SK-N-SH treated with all-trans-retinoic acid at 6 μM for 48 hours (cell line): ENCODE data around the gene CST3.

ENCODE experiments used
- ATAC-seq: fragments of 200-7000 bp; cut with Tn5 transposase; 3 replicates; pipeline ENCODE4 v1.9.1; 2020; ENCODE audit warnings: mild to moderate bottlenecking, moderate library complexity
- ARNTL ChIP-seq: fragments of 450-650 bp; formaldehyde crosslinking; IDR thresholded peaks from 2 replicates; pipeline ENCODE4 v1.5.0; 2020; ENCODE audit warnings: low read depth, mild to moderate bottlenecking, moderate library complexity, borderline replicate concordance
- BACH2 ChIP-seq: fragments of 250-450 bp; sonication (Bioruptor Pico); IDR thresholded peaks from 2 replicates; pipeline ENCODE4 v1.9.0; 2021; ENCODE audit warnings: mild to moderate bottlenecking, borderline replicate concordance
- CSDC2 ChIP-seq: fragments of 250-450 bp; sonication (Bioruptor Pico); IDR thresholded peaks from 2 replicates; pipeline ENCODE4 v1.5.0; 2020; ENCODE audit warnings: mild to moderate bottlenecking, moderate library complexity
- GLIS3 ChIP-seq: fragments of 250-450 bp; sonication (Bioruptor Pico); IDR thresholded peaks from 2 replicates; pipeline ENCODE4 v1.5.0; 2020; ENCODE audit warnings: mild to moderate bottlenecking, moderate library complexity
- ISL1 ChIP-seq: fragments of 250-450 bp; sonication (Bioruptor Pico); IDR thresholded peaks from 2 replicates; pipeline ENCODE4 v2.1.2; 2022; ENCODE audit warnings: mild to moderate bottlenecking, moderate library complexity
- OSR1 ChIP-seq: fragments of 250-450 bp; sonication (Bioruptor Pico); IDR thresholded peaks from 2 replicates; pipeline ENCODE4 v1.8.0; 2022; ENCODE audit warnings: moderate library complexity, mild to moderate bottlenecking, inconsistent platforms
- PATZ1 ChIP-seq: fragments of 250-450 bp; sonication (Bioruptor Pico); IDR thresholded peaks from 2 replicates; pipeline ENCODE4 v1.8.0; 2020; ENCODE audit warnings: mild to moderate bottlenecking, moderate library complexity, borderline replicate concordance
- PPARA ChIP-seq: fragments of 250-450 bp; sonication (Bioruptor Pico); IDR thresholded peaks from 2 replicates; pipeline ENCODE4 v1.5.0; 2020; ENCODE audit warnings: mild to moderate bottlenecking, borderline replicate concordance
- RARB ChIP-seq: fragments of 250-450 bp; sonication (Bioruptor Pico); IDR thresholded peaks from 2 replicates; pipeline ENCODE4 v1.8.0; 2021; ENCODE audit warnings: mild to moderate bottlenecking, moderate library complexity
- SNAI2 ChIP-seq: fragments of 250-450 bp; sonication (Bioruptor Pico); IDR thresholded peaks from 2 replicates; pipeline ENCODE4 v1.5.0; 2020; ENCODE audit warnings: mild to moderate bottlenecking, moderate library complexity
- TCF4 ChIP-seq: fragments of 250-450 bp; sonication (Bioruptor Pico); IDR thresholded peaks from 2 replicates; pipeline ENCODE4 v1.8.0; 2021; ENCODE audit warnings: mild to moderate bottlenecking, moderate library complexity, borderline replicate concordance
- TOX ChIP-seq: fragments of 250-450 bp; sonication (Bioruptor Pico); IDR thresholded peaks from 2 replicates; pipeline ENCODE4 v1.8.0; 2021; ENCODE audit warnings: mild to moderate bottlenecking, moderate library complexity, borderline replicate concordance
- ZC3H10 ChIP-seq: fragments of 250-450 bp; sonication (Bioruptor Pico); IDR thresholded peaks from 2 replicates; pipeline ENCODE4 v1.5.1; 2021; ENCODE audit warnings: mild to moderate bottlenecking, moderate library complexity
- ZFP3 ChIP-seq: fragments of 250-450 bp; sonication (Bioruptor Pico); IDR thresholded peaks from 2 replicates; pipeline ENCODE4 v1.5.0; 2020; ENCODE audit warnings: mild to moderate bottlenecking, moderate library complexity
- ZFP30 ChIP-seq: fragments of 450-650 bp; formaldehyde crosslinking; IDR thresholded peaks from 2 replicates; pipeline ENCODE4 v1.5.0; 2022; ENCODE audit warnings: mild to moderate bottlenecking, moderate library complexity
- ZNF565 ChIP-seq: fragments of 450-650 bp; formaldehyde crosslinking; conservative IDR thresholded peaks from 2 replicates; pipeline ENCODE4 v1.5.0; 2020; ENCODE audit warnings: low read depth, mild to moderate bottlenecking, moderate library complexity
- ZNF70 ChIP-seq: fragments of 450-650 bp; formaldehyde crosslinking; IDR thresholded peaks from 2 replicates; pipeline ENCODE4 v1.5.0; 2020; ENCODE audit warnings: mild to moderate bottlenecking, moderate library complexity
- ZNF8 ChIP-seq: fragments of 450-650 bp; formaldehyde crosslinking; IDR thresholded peaks from 2 replicates; pipeline ENCODE4 v1.5.0; 2020; ENCODE audit warnings: mild to moderate bottlenecking, moderate library complexity
- TF ChIP-seq, protein P1 (sequence below): fragments of 250-450 bp; sonication (Bioruptor Pico); IDR thresholded peaks from 2 replicates; pipeline ENCODE4 v1.5.0; 2020; ENCODE audit warnings: mild to moderate bottlenecking, moderate library complexity
- TF ChIP-seq, protein P2 (sequence below): fragments of 250-450 bp; sonication (Bioruptor Pico); IDR thresholded peaks from 2 replicates; pipeline ENCODE4 v1.5.1; 2020; ENCODE audit warnings: low read depth, mild to moderate bottlenecking, moderate library complexity
- TF ChIP-seq, protein P3 (sequence below): fragments of 250-450 bp; sonication (Bioruptor Pico); IDR thresholded peaks from 2 replicates; pipeline ENCODE4 v1.5.1; 2021; ENCODE audit warnings: mild to moderate bottlenecking, moderate library complexity
- TF ChIP-seq, protein P4 (sequence below): fragments of 250-450 bp; sonication (Bioruptor Pico); IDR thresholded peaks from 2 replicates; pipeline ENCODE4 v1.8.0; 2021; ENCODE audit warnings: low read depth, mild to moderate bottlenecking, moderate library complexity, borderline replicate concordance

The CST3 gene

DNA sequence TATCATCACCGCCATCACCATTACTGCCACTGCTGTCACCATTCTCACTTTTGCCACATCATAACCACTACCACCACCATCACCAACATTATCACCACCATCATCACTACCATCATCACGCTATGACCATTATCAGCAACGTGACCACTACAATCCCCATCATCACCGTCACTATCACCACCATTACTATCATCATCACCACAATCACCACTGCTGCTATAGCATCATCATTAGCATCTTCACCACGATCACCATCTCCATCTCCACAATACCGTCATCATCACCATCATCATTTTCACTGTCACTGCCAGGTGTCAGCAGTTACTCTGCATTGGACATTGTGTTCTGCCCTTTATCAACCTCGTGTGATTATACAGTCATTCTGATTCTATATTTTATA, 32.1 kb upstream of the CST3 start:
- TF ChIP-seq ZNF565 (CRISPR knock-in tag) = no peak
- no peak for TF ChIP-seq TCF4 (CRISPR knock-in tag)
- TF ChIP-seq ISL1 (CRISPR knock-in tag) = no peak
- TF ChIP-seq ZNF70 (CRISPR knock-in tag) = no peak
- TF ChIP-seq ZNF8 (CRISPR knock-in tag) = no peak
- no peak for TF ChIP-seq ZFP3
- no peak for TF ChIP-seq RARB (CRISPR knock-in tag)
- no peak for TF ChIP-seq PPARA (CRISPR knock-in tag)
- TF ChIP-seq CSDC2 (CRISPR knock-in tag) = no peak
- TF ChIP-seq, protein P1, sequence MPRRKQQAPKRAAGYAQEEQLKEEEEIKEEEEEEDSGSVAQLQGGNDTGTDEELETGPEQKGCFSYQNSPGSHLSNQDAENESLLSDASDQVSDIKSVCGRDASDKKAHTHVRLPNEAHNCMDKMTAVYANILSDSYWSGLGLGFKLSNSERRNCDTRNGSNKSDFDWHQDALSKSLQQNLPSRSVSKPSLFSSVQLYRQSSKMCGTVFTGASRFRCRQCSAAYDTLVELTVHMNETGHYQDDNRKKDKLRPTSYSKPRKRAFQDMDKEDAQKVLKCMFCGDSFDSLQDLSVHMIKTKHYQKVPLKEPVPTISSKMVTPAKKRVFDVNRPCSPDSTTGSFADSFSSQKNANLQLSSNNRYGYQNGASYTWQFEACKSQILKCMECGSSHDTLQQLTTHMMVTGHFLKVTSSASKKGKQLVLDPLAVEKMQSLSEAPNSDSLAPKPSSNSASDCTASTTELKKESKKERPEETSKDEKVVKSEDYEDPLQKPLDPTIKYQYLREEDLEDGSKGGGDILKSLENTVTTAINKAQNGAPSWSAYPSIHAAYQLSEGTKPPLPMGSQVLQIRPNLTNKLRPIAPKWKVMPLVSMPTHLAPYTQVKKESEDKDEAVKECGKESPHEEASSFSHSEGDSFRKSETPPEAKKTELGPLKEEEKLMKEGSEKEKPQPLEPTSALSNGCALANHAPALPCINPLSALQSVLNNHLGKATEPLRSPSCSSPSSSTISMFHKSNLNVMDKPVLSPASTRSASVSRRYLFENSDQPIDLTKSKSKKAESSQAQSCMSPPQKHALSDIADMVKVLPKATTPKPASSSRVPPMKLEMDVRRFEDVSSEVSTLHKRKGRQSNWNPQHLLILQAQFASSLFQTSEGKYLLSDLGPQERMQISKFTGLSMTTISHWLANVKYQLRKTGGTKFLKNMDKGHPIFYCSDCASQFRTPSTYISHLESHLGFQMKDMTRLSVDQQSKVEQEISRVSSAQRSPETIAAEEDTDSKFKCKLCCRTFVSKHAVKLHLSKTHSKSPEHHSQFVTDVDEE (CRISPR knock-in tag) = no peak
- TF ChIP-seq ZFP30 (CRISPR knock-in tag) = no peak
- no peak for TF ChIP-seq OSR1
- no peak for TF ChIP-seq BACH2 (CRISPR knock-in tag)
- TF ChIP-seq, protein P2, sequence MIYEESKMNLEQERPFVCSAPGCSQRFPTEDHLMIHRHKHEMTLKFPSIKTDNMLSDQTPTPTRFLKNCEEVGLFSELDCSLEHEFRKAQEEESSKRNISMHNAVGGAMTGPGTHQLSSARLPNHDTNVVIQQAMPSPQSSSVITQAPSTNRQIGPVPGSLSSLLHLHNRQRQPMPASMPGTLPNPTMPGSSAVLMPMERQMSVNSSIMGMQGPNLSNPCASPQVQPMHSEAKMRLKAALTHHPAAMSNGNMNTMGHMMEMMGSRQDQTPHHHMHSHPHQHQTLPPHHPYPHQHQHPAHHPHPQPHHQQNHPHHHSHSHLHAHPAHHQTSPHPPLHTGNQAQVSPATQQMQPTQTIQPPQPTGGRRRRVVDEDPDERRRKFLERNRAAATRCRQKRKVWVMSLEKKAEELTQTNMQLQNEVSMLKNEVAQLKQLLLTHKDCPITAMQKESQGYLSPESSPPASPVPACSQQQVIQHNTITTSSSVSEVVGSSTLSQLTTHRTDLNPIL (CRISPR knock-in tag) = no peak
- TF ChIP-seq, protein P3, sequence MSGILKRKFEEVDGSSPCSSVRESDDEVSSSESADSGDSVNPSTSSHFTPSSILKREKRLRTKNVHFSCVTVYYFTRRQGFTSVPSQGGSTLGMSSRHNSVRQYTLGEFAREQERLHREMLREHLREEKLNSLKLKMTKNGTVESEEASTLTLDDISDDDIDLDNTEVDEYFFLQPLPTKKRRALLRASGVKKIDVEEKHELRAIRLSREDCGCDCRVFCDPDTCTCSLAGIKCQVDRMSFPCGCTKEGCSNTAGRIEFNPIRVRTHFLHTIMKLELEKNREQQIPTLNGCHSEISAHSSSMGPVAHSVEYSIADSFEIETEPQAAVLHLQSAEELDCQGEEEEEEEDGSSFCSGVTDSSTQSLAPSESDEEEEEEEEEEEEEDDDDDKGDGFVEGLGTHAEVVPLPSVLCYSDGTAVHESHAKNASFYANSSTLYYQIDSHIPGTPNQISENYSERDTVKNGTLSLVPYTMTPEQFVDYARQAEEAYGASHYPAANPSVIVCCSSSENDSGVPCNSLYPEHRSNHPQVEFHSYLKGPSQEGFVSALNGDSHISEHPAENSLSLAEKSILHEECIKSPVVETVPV (CRISPR knock-in tag) = no peak
- TF ChIP-seq, protein P4, sequence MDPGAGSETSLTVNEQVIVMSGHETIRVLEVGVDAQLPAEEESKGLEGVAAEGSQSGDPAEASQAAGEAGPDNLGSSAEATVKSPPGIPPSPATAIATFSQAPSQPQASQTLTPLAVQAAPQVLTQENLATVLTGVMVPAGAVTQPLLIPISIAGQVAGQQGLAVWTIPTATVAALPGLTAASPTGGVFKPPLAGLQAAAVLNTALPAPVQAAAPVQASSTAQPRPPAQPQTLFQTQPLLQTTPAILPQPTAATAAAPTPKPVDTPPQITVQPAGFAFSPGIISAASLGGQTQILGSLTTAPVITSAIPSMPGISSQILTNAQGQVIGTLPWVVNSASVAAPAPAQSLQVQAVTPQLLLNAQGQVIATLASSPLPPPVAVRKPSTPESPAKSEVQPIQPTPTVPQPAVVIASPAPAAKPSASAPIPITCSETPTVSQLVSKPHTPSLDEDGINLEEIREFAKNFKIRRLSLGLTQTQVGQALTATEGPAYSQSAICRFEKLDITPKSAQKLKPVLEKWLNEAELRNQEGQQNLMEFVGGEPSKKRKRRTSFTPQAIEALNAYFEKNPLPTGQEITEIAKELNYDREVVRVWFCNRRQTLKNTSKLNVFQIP (CRISPR knock-in tag) = no peak
- TF ChIP-seq ZC3H10 (CRISPR knock-in tag) = no peak
- TF ChIP-seq SNAI2 (CRISPR knock-in tag) = no peak
- TF ChIP-seq GLIS3 (CRISPR knock-in tag) = no peak
- no peak for ATAC-seq

DNA sequence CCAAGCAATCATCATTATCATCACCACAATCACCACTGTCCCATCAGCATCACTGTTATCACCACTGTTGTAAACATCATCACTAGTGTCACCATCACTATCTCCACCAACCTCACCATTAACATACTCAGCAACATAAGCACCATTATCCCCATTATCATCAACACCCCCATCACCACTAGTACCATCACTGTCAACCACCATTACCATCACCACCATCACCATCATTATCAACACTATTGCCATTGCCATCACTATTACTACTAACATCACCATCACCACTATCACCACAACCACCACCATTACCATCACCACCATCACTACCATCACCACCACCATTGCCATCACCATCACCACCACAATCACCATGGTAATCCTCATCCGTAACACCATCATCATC, 31.6 kb upstream of the CST3 start:
- TF ChIP-seq OSR1 (no peak), CSDC2 (CRISPR knock-in tag) (no peak), SNAI2 (CRISPR knock-in tag) (no peak), TOX (CRISPR knock-in tag) (no peak), PPARA (CRISPR knock-in tag) (no peak), ISL1 (CRISPR knock-in tag) (no peak), ZFP3 (no peak), ARNTL (CRISPR knock-in tag) (no peak), ZC3H10 (CRISPR knock-in tag) (no peak), PATZ1 (no peak), ZNF565 (CRISPR knock-in tag) (no peak)
- TF ChIP-seq, protein P4 (CRISPR knock-in tag) = no peak
- no peak for ATAC-seq
